Measurements from ENCODE around the gene DEFB114. TPM values are rescaled to one million over a fixed set of nuclear protein-coding genes. Genes with fewer than 3 reads are reported as not detected.

Gene DEFB114
- total RNA-seq, 1 experiment from 2014 or later = not detected

DNA sequence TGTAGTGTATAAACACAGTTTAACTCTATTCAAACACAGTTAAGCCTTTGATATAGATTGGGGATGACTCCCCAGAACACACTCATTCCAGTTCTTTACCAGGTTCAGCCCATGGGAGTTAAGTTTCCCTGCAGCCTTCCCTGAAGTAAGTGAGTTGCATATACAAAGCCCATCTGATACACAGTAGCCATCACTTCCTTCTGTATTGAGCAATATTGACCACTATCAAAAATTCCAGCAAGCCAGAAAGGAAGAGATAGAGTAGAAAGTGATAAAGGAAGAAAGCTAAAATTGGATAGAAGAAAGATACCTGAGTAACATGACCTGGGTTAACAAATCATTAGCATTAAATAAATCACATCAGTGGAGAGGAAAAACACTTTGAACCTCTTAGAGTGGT is 34.6 kb downstream of the DEFB114 start:
- no peak overlapping the region for H3K9ac ChIP-seq (ENCODE audit: extremely low read depth, insufficient read length, low read length)
- no peaks in the 10 kb centered on the region for H3K9me3 ChIP-seq (ENCODE audit: control insufficient read depth, low read depth, low read length)
- Mint-ChIP-seq H3K36me3 (ENCODE audit: insufficient read depth in 1 of 3, low read depth in 3 of 3) (no peaks in the 10 kb centered on the region; a peak in 2 of 7 replicates), H3K27ac (no peak overlapping the region), H3K27me3 (ENCODE audit: low read depth) (no peaks in the 10 kb centered on the region), H3K9me3 (no peaks in the 10 kb centered on the region), H3K4me1 (peaks cover 4 to 6% of the 10 kb centered on the region in 2 experiments), H3K4me3 (no peak overlapping the region)
- no peak for DNase-seq
- H4K8ac ChIP-seq (replicated peaks; ENCODE audit: insufficient read length, low read depth, low read length) = no peak overlapping the region
- no peak overlapping the region for H3T11ph ChIP-seq (ENCODE audit: low read length)
- no peak overlapping the region for H2BK5ac ChIP-seq (ENCODE audit: insufficient read length, low read length)
- no peak overlapping the region for H2AFZ ChIP-seq (ENCODE audit: low read length)
- no peaks in the 10 kb centered on the region for H3K79me2 ChIP-seq (ENCODE audit: insufficient read depth, low read length)
- H2AK5ac ChIP-seq (ENCODE audit: insufficient read length, low read length) = no peak overlapping the region
- no peak overlapping the region for H3K23ac ChIP-seq (ENCODE audit: insufficient read length, low read depth, low read length)
- no peak overlapping the region for H4K91ac ChIP-seq (ENCODE audit: insufficient read length, low read depth, low read length)
- no peaks in the 10 kb centered on the region for H3K23me2 ChIP-seq (ENCODE audit: insufficient read length, low read depth, low read length, poor library complexity, severe bottlenecking)
- H2BK12ac ChIP-seq (ENCODE audit: insufficient read length, low read depth, low read length) = no peak overlapping the region
- H2BK15ac ChIP-seq (ENCODE audit: low read depth, low read length) = no peak overlapping the region
- no peak overlapping the region for H3K18ac ChIP-seq (ENCODE audit: insufficient read length, low read depth, low read length)
- no peak overlapping the region for H3K4me2 ChIP-seq (ENCODE audit: insufficient read depth, insufficient read length, low read length)
- no peaks in the 10 kb centered on the region for H3K79me1 ChIP-seq (ENCODE audit: insufficient read depth, low read depth, low read length, poor library complexity, severe bottlenecking)
- H3K27me3 ChIP-seq (ENCODE audit: insufficient read depth, low read length) = no peaks in the 10 kb centered on the region
- no peaks in the 10 kb centered on the region for H4K20me1 ChIP-seq (ENCODE audit: control insufficient read depth, insufficient read depth, insufficient read length)
- H3K56ac ChIP-seq (ENCODE audit: insufficient read length, low read depth, low read length) = no peak overlapping the region
- TF ChIP-seq, protein P1, sequence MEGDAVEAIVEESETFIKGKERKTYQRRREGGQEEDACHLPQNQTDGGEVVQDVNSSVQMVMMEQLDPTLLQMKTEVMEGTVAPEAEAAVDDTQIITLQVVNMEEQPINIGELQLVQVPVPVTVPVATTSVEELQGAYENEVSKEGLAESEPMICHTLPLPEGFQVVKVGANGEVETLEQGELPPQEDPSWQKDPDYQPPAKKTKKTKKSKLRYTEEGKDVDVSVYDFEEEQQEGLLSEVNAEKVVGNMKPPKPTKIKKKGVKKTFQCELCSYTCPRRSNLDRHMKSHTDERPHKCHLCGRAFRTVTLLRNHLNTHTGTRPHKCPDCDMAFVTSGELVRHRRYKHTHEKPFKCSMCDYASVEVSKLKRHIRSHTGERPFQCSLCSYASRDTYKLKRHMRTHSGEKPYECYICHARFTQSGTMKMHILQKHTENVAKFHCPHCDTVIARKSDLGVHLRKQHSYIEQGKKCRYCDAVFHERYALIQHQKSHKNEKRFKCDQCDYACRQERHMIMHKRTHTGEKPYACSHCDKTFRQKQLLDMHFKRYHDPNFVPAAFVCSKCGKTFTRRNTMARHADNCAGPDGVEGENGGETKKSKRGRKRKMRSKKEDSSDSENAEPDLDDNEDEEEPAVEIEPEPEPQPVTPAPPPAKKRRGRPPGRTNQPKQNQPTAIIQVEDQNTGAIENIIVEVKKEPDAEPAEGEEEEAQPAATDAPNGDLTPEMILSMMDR (conservative IDR thresholded peaks at IDR 0.05) = no peak
- no peak overlapping the region for H2BK120ac ChIP-seq (ENCODE audit: low read depth, low read length, poor library complexity, severe bottlenecking)
- H3K14ac ChIP-seq (ENCODE audit: insufficient read depth, low read length) = no peak overlapping the region
- no peak overlapping the region for H4K5ac ChIP-seq (ENCODE audit: insufficient read length, low read depth, low read length)
- no peak overlapping the region for H2BK20ac ChIP-seq (ENCODE audit: low read depth, low read length, poor library complexity, severe bottlenecking)
- H3K27ac ChIP-seq (ENCODE audit: insufficient read length, low read depth, low read length) = no peak overlapping the region
- no peak overlapping the region for H3K4ac ChIP-seq (ENCODE audit: low read depth, low read length)
- no peaks in the 10 kb centered on the region; the same call in 1 of the 2 replicates for H3K4me1 ChIP-seq (ENCODE audit: insufficient read depth, low read length)

Measured in H9 (cell line).